ENCODE results near the gene CCNO.

CCNO gene

DNA sequence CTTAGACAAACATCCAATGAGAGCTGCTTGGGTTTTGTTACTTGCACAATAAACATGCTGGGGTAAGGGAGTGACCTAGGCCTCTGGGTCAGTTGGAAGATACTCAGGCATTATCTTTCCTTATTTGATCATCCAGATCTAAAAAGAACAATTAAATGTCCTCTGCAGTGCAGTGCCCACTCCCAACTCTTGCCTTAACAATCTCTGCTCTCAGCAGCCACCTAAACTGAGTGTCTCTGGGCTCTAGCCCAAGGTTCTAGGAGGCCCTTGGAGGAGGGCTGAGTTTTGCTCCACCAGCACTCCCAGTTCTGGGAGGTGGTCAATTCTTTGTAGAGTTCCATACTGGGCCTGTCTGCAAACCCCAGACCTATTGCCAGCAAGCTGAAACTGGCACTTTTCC, 8.1 kb downstream of the CCNO start:
- TF ChIP-seq, protein P1, sequence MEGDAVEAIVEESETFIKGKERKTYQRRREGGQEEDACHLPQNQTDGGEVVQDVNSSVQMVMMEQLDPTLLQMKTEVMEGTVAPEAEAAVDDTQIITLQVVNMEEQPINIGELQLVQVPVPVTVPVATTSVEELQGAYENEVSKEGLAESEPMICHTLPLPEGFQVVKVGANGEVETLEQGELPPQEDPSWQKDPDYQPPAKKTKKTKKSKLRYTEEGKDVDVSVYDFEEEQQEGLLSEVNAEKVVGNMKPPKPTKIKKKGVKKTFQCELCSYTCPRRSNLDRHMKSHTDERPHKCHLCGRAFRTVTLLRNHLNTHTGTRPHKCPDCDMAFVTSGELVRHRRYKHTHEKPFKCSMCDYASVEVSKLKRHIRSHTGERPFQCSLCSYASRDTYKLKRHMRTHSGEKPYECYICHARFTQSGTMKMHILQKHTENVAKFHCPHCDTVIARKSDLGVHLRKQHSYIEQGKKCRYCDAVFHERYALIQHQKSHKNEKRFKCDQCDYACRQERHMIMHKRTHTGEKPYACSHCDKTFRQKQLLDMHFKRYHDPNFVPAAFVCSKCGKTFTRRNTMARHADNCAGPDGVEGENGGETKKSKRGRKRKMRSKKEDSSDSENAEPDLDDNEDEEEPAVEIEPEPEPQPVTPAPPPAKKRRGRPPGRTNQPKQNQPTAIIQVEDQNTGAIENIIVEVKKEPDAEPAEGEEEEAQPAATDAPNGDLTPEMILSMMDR (conservative IDR thresholded peaks at IDR 0.05; ENCODE audit: low read depth) = no peak
- no peak overlapping the region for H3K27ac ChIP-seq
- CTCF ChIA-PET = interaction anchor here (0.5 to 2.0 kb wide), 4 partner anchors 9 to 52 kb away, joined by 3 to 9 read pairs (median 3); partner anchors contain the start of gene CDC20B
- POLR2A ChIA-PET (ENCODE audit: low non-redundant PET) = no interaction called here
- DNase-seq (ENCODE audit: low spot score) = no peak

DNA sequence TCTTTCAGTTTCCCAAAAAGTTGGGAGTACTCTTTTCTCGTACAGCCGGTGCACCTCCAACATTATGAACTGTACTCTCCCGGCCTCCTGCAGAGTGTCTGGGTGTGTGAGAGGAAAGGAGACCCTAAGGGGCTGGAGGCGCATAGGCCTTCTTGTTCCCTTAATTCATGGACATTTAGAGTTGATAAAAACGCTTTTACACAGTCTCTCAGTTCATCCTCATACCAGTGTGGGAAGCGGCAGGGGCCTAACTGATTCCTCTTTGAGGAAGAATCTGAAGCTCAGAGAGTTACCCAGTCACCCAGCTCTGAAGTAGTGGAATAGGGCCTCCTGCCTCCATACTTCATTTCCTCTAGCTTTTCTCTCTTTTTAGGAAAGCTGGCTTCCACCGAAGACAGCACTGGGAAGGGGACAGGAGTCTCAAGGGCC, 9.6 kb downstream of the CCNO start:
- ChIA-PET CTCF (no interaction called here), POLR2A (ENCODE audit: low non-redundant PET) (no interaction called here)
- no peak overlapping the region for H3K27ac ChIP-seq
- TF ChIP-seq, protein P1 (conservative IDR thresholded peaks at IDR 0.05; ENCODE audit: low read depth) = no peak
- no peak for DNase-seq (ENCODE audit: low spot score)

DNA sequence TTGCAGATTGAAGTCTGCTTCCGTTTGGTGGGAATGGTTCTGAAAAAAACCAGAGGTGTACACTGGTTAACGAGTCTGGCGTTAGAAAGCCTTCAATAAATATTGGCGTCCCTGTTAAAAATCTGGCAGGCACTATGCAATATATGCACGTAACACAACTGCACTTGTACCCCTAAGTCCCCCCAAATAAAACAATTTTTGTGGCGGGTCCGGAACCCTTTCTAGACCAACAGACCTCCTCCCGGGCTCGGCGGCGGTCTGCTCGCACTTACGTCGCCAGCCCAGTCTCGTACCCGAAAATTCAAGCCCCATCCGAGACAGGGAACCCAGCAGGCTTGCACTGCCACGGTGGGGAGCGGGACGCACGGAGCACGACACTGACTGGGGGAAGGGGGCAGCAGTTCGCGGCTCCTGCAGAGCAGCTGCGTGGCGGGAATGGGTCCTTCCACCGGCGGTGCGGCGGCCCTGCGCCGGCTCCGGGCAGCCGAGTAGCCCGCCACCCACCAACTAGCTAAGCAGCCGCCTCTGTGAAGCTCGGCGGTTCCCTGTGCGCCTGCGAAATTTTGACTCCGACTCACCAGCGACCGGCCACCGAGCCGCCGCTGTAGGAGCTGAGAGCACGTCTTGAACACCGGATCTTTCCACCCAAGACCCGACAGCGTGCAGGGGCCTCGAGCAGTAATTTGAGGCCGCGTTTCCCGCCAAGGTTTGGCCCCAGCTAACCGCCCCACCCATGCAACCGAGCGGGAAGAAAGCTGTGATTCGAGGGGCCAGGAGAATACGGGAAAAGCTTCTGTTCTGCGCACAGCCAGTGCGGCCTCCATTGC, 10.2 kb downstream of the CCNO start:
- no peak overlapping the region for H3K27ac ChIP-seq
- ChIA-PET CTCF (interaction anchor here (0.6 kb wide), 1 partner anchor 311 kb away, joined by 3 read pairs; no protein-coding TSS in a partner anchor), POLR2A (ENCODE audit: low non-redundant PET) (no interaction called here)
- no peak for DNase-seq (ENCODE audit: low spot score)
- TF ChIP-seq, protein P1 (conservative IDR thresholded peaks at IDR 0.05; ENCODE audit: low read depth) = no peak

DNA sequence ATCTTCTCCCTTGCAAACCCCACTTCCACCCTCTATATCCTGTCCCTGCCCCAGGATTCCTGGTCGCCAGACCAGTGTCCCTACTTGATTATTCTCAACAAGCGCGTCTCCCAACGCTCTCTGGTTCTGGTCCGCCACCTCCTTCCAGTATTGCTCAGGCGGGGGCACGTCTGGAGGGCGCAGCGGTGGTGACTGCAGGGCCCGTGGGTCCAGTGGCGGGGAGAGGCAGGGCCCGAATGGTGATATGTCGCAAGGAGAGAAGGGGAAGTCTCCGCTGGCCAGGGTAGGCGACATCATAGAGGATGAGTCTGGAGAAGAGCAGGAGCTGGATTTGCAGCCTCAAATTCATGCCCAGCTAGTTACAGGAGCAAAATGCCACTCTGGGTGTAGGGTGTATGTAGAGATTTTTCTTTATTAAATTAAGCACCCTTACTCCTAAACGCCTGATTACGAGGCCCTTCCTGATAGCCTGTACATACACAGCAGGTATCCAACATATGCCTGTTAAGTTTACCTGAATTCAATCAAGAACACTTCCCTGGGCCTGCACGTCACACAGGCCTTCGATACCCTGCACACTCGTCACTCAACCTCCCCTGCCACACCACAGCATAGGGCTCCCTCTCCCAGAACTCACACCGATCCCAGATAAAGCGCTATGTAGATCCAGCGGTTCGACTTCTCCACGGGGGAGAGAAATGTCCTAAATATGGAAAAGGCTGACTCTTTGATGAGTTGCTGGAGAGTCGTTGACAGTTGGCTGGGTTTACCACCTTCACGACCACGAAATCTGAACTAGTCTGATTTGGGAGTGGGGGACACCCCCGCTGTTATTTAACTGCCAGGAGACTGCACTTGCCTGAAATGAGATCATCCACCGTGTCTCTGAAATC, 11.1 kb downstream of the CCNO start:
- DNase-seq (ENCODE audit: low spot score) = no peak

DNA sequence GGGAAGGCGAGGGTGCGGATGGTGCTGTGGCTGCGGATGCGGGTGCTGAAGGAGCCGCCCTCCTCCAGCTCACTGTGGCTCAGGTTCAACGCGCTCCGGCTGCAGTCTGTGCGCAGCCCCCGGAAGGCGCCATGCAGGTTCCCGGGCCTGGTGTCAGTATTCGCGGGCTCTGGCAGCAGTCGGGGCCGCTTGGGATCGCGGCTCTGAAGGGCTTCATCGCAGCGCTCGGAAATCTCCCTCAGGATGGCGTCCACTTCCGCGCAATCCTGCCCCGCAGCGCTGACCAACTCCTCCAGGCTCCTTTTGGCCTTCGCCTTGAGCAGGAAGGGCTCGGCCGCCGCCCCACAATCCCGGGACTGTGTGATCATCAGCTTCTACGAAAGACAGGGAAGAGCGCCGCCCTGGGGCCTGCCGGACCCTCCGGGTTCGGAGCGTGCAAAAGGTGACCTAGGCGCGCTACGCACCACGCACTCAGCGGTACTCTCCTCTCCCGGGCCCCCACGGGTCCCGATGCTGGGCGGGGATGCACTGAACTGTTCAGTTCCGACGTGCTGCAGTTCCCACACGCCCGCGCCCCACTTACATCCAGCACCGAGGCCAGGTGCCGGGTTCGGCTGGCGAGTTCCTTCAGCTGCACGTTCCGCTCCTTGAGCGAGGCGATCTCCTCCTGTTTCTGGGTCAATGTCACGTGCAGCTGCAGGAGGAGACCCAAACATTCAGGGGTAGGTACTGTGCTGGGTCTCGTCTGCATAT, 12.8 kb downstream of the CCNO start:
- no peak overlapping the region for H3K27ac ChIP-seq
- DNase-seq (ENCODE audit: low spot score) = no peak
- ChIA-PET POLR2A (ENCODE audit: low non-redundant PET) (no interaction called here), CTCF (interaction anchor here (0.6 kb wide), 1 partner anchor 649 kb away, joined by 3 read pairs; no protein-coding TSS in a partner anchor)
- TF ChIP-seq, protein P1 (conservative IDR thresholded peaks at IDR 0.05; ENCODE audit: low read depth) = no peak

More for the DNA sequence above, 11.1 kb downstream of the CCNO start:
- ChIA-PET CTCF (interaction anchor here (0.6 kb wide), 1 partner anchor 312 kb away, joined by 3 read pairs; no protein-coding TSS in a partner anchor), POLR2A (ENCODE audit: low non-redundant PET) (no interaction called here)
- no peak overlapping the region for H3K27ac ChIP-seq
- TF ChIP-seq, protein P1 (conservative IDR thresholded peaks at IDR 0.05; ENCODE audit: low read depth) = no peak

GRCh38 chr5:55219770-55220169, 13.6 kb downstream of the CCNO start:
- ChIA-PET POLR2A (ENCODE audit: low non-redundant PET) (no interaction called here), CTCF (no interaction called here)
- no peak for DNase-seq (ENCODE audit: low spot score)
- H3K27ac ChIP-seq = no peak overlapping the region
- TF ChIP-seq, protein P1 (conservative IDR thresholded peaks at IDR 0.05; ENCODE audit: low read depth) = no peak

All from RWPE1 (cell line).